Psoas muscle (tissue), 8 donors: Measurements from ENCODE around the gene ROR2. TPM values are rescaled to one million over a fixed set of nuclear protein-coding genes. Genes with fewer than 3 reads are reported as not detected.

Experiments
- ATAC-seq, 4 donors: fragments of 200-7000 bp; cut with Tn5 transposase; one replicate each; pipeline ENCODE4 v1.9.1; 2020; ENCODE audit warnings: moderate library complexity in 3 of 4, mild to moderate bottlenecking in 2 of 4
- DNase-seq, 2 donors: peaks; one replicate each; pipeline ENCODE4 v3.0.0-alpha.2; 2020
- H3K27ac ChIP-seq: fragments of 200-600 bp; one replicate; pipeline ENCODE4 v1.8.0; 2022
- H3K27me3 ChIP-seq, 3 donors: fragments of 200-600 bp in 1 of 3; one replicate each; pipeline versions ENCODE4 v1.6.1 to v1.8.0; 2013 to 2022; ENCODE audit warnings: low read length in 2 of 3, mild to moderate bottlenecking in 2 of 3, moderate library complexity in 1 of 3; ENCODE audit not compliant: insufficient read depth in 3 of 3
- H3K36me3 ChIP-seq, 2 donors: fragments of 200-600 bp in 1 of 2; one replicate each; pipeline versions ENCODE4 v1.6.1 to v1.8.0; 2013 to 2022; ENCODE audit warnings: low read depth in 1 of 2, mild to moderate bottlenecking in 1 of 2, moderate library complexity in 1 of 2; ENCODE audit not compliant: insufficient read depth in 1 of 2
- H3K4me1 ChIP-seq: fragments of 200-600 bp; one replicate; pipeline ENCODE4 v1.8.0; 2022
- H3K4me3 ChIP-seq: fragments of 200-600 bp; one replicate; pipeline ENCODE4 v1.8.0; 2022; ENCODE audit warnings: mild to moderate bottlenecking
- H3K9me3 ChIP-seq: fragments of 200-600 bp; one replicate; pipeline ENCODE4 v1.8.0; 2022
- CTCF ChIP-seq: fragments of 200-600 bp; IDR thresholded peaks from one replicate; pipeline ENCODE4 v1.8.0; 2022; ENCODE audit warnings: antibody characterized with exemption
- WGBS, 3 donors: extraction: QIAGEN DNeasy Blood & Tissue Kit; methylation state at CpG; one replicate each; pipeline versions ENCODE4 v1.1.6 to v1.1.7; 2013; 5-methylcytosine and 5-hydroxymethylcytosine counted together
- intact Hi-C, 2 donors: fragments of 100-400 bp; cut with DNase I; formaldehyde crosslinking; loops; one replicate each; pipeline versions ENCODE4 v1.11.0 to v1.14.2; 2022
- polyA plus RNA-seq, 3 donors: library from polyadenylated mRNA; stranded (reverse); fragments of 200-250 nt; gene quantifications; one replicate each; pipeline ENCODE4 v1.2.3, GENCODE V29; 2013
- total RNA-seq, 4 donors: library from RNA; stranded (reverse); fragmentation: NEBNext Ultra II Directional in 2 of 4; extraction: Animal tissue kit (Norgen Biotek cat#: 25700) in 2 of 4; gene quantifications; one replicate each; pipeline versions ENCODE4 v1.2.1 to v1.2.4, GENCODE V29; 2021 to 2023
- donor health status: healthy with polysubstance abuse.
- donor health status: DM: no; HTN: no; CAD: no; lungs with moderate emphysema.
- donor health status: Bipolar disorder and iron deficiency.
- donor health status: healthy.
- donor health status: DM: yes; HTN: yes; CAD: no.
- donor health status: DM: no; HTN: no; CAD: no.
- donor health status: DM: no; HTN: no; CAD: no.
- donor health status: DM: yes; HTN: yes; CAD: no.

Gene ROR2
- total and polyA plus RNA-seq, 7 donors: 0.05 to 0.52 (median 0.15) TPM

- no peak overlapping the region for H3K27ac ChIP-seq
- H3K9me3 ChIP-seq: no peaks in the 10 kb centered on the region
- H3K36me3 ChIP-seq: no peaks in the 10 kb centered on the region
- no peaks in the 10 kb centered on the region for H3K4me1 ChIP-seq
- H3K27me3 ChIP-seq: no peaks in the 10 kb centered on the region
- WGBS, 3 donors: 87 to 91% (median 89%) methylated on average over 3 of the region's 3 CpGs
- no peak overlapping the region for H3K4me3 ChIP-seq
- no peak for DNase-seq
- TF ChIP-seq CTCF: no peak
- no peak for ATAC-seq
- intact Hi-C loops: no loop called here
These were observed 350.5 kb downstream of the ROR2 start for GRCh38 chr9:91599564-91599963.

GRCh38 chr9:91591627-91592026 is 358.4 kb downstream of the ROR2 start:
- H3K27me3 ChIP-seq: peaks cover 0 to 4% (median 0%) of the 10 kb centered on the region in 3 donors
- 54 to 67% (median 55%) methylated on average over 3 of the region's 3 CpGs for WGBS, 3 donors
- no peaks in the 10 kb centered on the region for H3K9me3 ChIP-seq
- intact Hi-C loops: no loop called here
- no peak overlapping the region for H3K4me3 ChIP-seq
- no peak for ATAC-seq
- H3K36me3 ChIP-seq: no peaks in the 10 kb centered on the region
- no peak for TF ChIP-seq CTCF
- DNase-seq: no peak
- no peaks in the 10 kb centered on the region for H3K4me1 ChIP-seq
- no peak overlapping the region for H3K27ac ChIP-seq

- Histone ChIP-seq H3K27ac (no peak overlapping the region), H3K36me3 (no peaks in the 10 kb centered on the region), H3K9me3 (no peaks in the 10 kb centered on the region), H3K4me1 (no peaks in the 10 kb centered on the region), H3K27me3 (peaks cover 0 to 4% (median 0%) of the 10 kb centered on the region in 3 donors), H3K4me3 (no peak overlapping the region)
- ATAC-seq: no peak
- intact Hi-C loops: no loop called here
- DNase-seq: no peak
- TF ChIP-seq CTCF: no peak
- 30 to 42% (median 32%) methylated on average over 7 of the region's 7 CpGs for WGBS, 3 donors
These were observed 360.9 kb downstream of the ROR2 start for GRCh38 chr9:91589101-91589553.

- Histone ChIP-seq H3K27ac (no peak overlapping the region), H3K36me3 (no peaks in the 10 kb centered on the region), H3K27me3 (no peaks in the 10 kb centered on the region), H3K4me1 (no peaks in the 10 kb centered on the region), H3K4me3 (no peak overlapping the region), H3K9me3 (no peaks in the 10 kb centered on the region)
- TF ChIP-seq CTCF: no peak
- DNase-seq: no peak
- no peak for ATAC-seq
- 65 to 70% (median 65%) methylated on average over 8 of the region's 8 CpGs for WGBS, 3 donors
- intact Hi-C loops: no loop called here
These were observed 363.7 kb downstream of the ROR2 start for GRCh38 chr9:91586282-91586681.

- Histone ChIP-seq H3K36me3 (no peaks in the 10 kb centered on the region), H3K27ac (no peak overlapping the region), H3K4me3 (no peak overlapping the region), H3K27me3 (no peaks in the 10 kb centered on the region), H3K9me3 (no peaks in the 10 kb centered on the region), H3K4me1 (no peaks in the 10 kb centered on the region)
- no peak for DNase-seq
- ATAC-seq: no peak
- 81 to 86% (median 85%) methylated on average over 9 of the region's 9 CpGs for WGBS, 3 donors
- intact Hi-C loops: no loop called here
- no peak for TF ChIP-seq CTCF
These were observed 366.1 kb downstream of the ROR2 start for GRCh38 chr9:91583966-91584365.
